Activated CD4-positive, alpha-beta T cell treated with anti-CD3 and anti-CD28 coated beads, Interleukin-2, amount 50 U/mL, for 1 hour (primary cell): ENCODE results near the gene ETV4.
"Not testable (repeated sequence)": the region's sequence is repeated elsewhere in the genome, so short reads cannot be mapped to it uniquely, and the experiment has no call there.

ENCODE experiments used
- DNase-seq: peaks from one replicate; pipeline ENCODE4 v3.0.0-alpha.2; 2020

ETV4 gene

GRCh38 chr17:43543300-43543699 lies 2.8 kb downstream of the ETV4 start:
- DNase-seq: no peak

GRCh38 chr17:43542859-43543258 lies 3.3 kb downstream of the ETV4 start:
- DNase-seq: no peak

GRCh38 chr17:43540821-43541674 lies 5.1 kb downstream of the ETV4 start:
- DNase-seq: no peak

DNA sequence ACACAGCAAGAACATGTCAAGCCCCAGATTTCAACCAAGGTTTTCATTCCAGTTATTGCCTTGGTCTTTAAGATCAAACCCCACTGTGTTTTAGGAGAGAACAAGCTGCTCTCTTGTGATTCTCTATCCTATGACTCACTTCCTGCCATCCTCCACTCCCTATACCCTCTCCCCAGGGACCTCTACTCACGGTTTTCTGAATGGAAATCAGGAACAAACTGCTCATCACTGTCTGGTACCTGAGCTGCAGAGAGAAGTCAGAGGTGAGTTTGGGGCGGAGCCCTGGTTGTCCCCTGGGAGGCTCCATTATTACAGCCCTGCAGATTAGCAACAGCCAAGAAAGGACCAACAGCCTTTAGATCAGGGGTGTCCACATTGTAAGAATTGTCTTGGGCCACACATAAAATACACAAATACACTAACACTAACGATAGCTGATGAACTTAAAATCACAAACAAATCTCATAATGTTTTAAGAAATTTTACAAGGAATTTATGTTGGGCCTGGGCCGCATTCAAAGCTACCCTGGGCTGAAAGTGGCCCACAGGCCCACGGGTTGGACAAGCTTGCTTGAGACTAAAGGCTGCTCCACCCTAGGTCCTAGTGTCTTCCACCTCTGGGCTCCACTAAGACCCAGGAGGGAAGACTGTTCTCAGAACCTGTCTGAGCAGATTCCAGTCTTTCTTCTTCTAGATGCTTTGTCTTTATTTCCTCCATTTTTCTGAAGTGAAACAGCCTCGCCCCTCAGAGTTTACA lies 9.7 kb downstream of the ETV4 start:
- DNase-seq: no peak

DNA sequence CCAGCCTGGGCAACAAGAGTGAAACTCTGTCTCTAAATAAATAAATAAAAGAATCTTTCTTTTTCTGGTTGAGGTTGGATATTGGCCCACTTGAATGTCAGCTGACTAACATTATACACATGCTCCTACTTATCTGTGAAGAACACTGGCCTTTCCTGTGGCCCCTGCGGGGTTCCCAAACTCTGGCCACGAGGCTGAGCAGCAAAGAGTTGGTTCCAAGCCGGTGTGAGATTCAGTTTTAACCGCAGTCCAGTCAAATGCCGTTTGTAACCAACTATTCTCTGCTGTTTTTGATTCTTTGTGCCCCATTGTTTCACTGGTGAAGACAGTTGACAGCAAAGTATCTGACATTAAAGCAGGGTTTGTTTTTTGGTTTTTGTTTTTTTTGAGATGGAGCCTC lies 11.2 kb downstream of the ETV4 start:
- DNase-seq: no peak

- no peak for DNase-seq
Measured at GRCh38 chr17:43533699-43534098, 12.4 kb downstream of the ETV4 start.

DNA sequence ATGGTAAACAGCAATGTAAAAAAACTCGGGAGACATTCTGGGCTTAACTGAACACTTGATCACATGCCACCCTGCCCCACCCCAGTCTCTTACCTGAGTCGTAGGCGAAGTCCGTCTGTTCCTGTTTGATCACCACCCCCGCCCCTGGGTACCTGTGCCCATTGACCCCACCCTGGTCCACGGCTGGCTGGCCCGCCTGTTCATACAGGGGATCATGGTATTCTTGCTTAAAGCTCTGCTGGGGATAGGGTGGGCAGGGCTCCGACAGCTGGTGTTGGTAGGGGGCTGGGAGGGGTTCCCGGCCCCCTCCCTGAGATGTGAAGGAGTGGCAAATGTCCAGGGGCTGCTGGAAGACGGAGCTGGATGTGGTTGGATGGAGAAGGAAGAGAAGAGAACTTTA lies 13.6 kb downstream of the ETV4 start:
- no peak for DNase-seq

DNA sequence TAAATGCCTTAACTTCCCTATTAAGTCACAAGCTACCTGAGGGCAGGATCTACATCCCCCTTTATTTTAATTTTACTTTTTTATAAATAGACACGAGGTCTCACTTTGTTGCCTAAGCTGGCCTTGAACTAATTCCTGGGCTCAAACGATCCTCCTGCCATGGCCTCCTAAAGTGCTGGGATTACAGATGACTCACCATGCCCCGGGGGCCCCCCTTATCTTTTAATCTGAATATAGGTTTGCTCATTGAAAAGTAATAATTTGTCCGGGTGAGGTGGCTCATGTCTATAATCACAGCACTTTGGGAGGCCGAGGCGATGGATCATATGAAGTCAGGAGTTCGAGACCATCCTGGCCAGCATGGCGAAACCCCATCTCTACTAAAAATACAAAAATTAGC lies 14.2 kb downstream of the ETV4 start:
- no peak for DNase-seq

DNA sequence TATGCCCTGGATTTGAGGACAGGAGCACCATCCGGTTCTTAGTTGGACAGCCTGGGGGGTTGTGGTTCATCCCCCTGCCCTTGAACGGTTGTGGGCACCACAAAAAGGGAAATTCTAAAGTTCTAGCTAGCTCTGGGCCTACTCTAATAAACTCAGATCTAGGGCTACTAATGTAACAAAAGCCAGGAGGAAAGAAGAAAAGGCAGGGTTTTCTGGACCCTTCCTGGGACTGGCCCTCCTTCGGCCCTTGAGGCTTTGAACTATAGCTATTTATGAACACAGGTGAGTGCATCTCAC lies 15.1 kb downstream of the ETV4 start:
- DNase-seq: no peak

DNA sequence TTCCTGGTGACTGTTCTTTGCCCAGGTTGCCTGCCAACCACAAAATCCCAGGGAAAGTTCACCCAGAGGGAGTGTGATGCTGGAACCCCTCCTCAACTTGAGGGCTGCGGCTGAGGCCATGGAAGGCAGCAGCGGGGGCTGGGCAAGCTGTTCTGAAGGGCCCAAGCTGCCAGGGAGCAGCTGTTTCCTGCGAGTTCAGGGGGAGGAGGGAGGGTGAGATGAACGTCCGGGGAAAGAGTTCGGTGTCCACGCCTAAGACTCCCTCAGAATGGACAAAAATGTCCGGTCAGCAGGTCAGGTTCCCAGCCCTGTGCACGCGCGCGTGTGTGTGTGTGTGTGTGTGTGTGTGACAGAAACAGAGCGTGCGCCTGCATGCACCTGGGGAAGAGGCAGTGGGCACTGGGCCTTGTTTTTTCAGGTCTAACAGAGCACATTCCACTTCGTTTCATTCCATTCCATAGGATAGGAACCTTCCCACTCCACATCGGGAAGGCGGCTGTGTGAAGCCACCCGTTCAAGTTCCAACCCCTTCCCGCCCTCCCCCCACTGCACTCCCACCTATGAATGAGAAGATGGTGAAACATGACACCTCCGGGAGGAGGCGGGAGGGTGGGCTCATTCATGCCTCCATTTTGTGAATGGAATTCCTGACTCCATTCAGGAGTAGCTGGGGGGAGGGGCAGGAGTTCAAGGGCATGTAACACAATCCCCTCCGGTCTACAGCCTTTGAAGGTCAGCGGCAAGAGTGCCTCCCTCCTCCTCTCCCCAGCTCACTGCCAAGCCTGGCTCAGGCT lies 15.7 kb downstream of the ETV4 start:
- no peak for DNase-seq

- DNase-seq: no peak
Measured at GRCh38 chr17:43529947-43530287, 16.2 kb downstream of the ETV4 start.

- no peak for DNase-seq
Measured at GRCh38 chr17:43528988-43529814, 16.9 kb downstream of the ETV4 start.

- DNase-seq: no peak
Measured at GRCh38 chr17:43528319-43528987, 17.7 kb downstream of the ETV4 start.

DNA sequence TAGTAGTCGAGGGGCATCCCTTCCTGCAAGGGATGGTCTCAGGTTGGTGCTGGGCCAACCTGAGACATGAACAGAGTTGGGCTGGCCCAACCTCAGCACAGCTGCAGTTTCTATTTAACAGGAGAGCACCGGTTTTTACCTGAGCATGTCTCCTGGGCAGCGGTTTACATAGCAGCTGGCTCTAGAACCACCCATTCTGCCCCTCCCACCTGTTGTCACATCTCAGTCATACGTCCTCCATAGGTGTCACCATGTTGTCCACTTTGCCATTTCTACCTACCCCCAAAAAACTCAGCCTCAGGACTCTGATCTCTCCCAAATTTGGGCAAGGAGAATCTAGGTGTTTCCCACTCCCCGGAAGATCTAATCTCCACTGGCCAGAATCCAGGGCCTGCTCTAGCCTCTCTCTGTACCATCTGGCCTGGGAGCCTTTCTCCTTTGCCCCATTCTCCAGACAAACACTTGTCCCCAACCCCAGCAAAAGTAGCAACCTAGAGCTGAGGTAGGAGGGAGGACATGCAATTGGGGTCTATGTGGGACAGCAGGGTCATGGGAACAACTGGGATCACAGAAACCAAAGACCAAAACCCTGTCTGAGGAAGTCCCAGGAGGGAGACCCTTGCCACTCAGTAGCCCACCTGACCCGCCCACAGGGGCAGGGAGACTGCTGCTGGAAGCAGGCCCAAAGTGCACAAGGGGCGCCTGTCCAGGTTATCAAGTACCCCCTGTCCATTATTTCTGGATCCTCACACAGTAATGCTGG lies 19.1 kb downstream of the ETV4 start:
- DNase-seq: no peak

DNA sequence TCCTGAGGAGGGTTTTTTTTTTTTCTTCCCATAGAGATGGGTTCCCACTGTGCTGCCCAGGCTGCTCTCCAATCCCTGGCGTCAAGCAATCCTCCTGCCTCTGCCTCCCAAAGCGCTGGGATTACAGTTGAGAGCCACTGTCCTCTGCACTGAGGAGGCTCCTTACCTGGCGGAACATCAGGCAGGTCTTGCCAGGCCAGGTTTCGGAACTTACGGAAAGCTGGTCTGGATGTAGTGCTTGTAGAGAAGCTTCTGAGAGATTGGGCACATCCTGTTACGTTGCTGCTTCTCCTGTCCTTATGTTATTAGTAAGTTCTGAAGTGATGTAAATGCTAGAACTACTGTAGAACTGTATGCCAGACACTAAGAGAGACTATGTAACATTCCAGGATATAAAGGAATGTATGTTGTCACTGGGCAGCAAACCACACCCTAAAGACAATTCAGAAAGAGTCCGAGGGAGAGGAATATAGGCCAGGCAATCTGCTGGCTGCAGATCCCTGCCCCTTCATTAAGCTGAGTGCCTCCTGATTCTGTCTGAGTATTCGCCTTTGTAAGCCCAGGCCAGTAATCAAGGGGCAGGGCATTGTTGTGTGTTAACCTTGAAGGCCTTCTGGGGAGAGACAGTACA lies 21.1 kb downstream of the ETV4 start:
- DNase-seq: no peak

DNA sequence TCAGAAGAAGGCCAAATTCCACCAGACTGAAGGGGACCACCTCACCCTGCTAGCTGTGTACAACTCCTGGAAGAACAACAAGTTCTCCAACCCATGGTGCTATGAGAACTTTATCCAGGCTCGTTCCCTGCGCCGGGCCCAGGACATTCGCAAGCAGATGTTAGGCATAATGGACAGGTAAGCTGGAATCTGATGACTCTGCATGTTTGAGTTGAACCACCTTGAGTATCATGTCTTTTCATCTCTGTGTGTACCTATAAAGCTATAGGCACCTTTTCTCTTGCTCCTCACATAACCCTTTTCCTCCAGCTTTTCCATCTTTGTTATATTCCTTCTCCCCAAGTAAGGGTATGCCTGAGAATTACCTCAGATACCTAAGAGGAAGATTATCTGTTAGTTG lies 24.8 kb downstream of the ETV4 start:
- no peak for DNase-seq

DNA sequence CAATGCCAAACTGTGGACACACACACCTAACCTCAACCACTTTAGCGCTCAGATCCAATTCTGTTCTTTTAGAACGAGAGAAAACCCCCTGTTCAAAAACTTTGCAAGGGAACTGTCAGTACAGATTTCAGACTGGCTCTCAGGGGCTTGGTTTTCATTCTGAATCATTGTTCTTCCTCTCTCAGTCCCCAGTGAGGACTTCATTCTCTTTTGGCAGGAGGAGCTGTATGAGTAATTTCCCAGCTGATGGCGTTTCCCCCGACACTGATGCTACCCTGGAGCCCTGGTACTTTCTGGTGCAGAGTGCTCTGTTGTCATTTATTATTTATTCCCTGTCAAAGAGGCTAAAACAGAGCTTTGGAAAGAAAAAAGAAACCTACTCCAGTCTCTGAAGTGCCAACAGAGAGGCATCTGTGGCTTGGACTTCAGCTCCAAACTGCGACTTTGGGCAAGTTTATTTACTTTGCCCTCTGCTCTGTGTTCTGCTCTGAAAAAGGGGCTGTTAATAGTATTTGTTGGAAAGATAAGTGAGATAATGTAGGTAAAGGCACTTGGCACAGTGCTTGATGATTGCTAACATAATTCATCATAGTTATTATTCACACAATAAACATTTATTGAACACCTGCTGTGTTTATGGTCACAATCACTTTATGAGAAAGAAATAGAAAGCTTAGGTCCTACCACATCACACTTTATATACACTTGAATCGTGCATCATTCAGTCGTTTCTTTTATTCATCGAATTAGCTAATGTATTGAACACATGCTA lies 28.3 kb downstream of the ETV4 start:
- no peak for DNase-seq

GRCh38 chr17:43517161-43517560 lies 29.0 kb downstream of the ETV4 start:
- DNase-seq: no peak

DNA sequence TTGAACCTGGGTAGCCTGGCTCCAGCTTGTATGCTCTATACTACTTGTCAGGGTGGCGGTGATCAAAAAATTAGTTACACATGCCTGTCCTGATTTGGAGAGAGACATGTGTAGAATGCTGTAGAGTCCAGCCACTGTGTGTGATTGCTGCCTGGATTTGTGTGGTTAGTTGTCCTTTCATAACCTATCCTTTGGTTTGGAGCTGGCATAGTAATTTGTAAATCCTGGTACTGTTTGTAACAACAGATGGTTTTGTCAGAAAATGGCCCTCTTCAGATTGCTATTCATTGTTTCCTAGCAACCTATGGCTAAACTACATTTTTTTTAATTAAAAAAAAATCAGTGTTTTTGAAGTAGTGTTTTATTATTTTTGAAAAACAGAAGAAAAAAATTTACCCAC lies 30.5 kb downstream of the ETV4 start:
- DNase-seq: no peak

GRCh38 chr17:43511199-43511598 lies 34.9 kb downstream of the ETV4 start:
- DNase-seq: not testable (repeated sequence)
